ENCODE measurements around the gene DHRS7C.

DNA sequence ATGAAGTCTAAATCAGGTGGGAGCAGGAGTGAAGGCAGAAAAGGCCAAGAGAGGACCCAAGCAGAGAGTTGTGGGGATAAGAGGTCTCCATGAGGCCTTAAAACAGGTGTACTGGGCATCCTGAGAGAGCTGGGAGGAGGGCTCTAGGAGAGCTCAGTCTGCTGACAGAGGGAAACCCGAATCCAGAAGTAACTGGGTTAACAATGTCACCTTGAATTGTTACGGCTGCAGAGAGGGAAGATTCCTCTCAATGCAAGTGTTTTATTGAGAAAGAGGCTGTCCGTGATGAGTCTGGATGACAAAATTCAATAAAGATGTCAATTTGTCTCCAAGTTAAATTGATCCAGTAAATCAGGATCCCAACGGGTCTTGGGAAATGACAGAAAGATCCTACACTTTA is 8.3 kb downstream of the DHRS7C start:
- TF ChIP-seq, protein P1, sequence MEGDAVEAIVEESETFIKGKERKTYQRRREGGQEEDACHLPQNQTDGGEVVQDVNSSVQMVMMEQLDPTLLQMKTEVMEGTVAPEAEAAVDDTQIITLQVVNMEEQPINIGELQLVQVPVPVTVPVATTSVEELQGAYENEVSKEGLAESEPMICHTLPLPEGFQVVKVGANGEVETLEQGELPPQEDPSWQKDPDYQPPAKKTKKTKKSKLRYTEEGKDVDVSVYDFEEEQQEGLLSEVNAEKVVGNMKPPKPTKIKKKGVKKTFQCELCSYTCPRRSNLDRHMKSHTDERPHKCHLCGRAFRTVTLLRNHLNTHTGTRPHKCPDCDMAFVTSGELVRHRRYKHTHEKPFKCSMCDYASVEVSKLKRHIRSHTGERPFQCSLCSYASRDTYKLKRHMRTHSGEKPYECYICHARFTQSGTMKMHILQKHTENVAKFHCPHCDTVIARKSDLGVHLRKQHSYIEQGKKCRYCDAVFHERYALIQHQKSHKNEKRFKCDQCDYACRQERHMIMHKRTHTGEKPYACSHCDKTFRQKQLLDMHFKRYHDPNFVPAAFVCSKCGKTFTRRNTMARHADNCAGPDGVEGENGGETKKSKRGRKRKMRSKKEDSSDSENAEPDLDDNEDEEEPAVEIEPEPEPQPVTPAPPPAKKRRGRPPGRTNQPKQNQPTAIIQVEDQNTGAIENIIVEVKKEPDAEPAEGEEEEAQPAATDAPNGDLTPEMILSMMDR (IDR thresholded peaks at IDR 0.05): no peak
- TF ChIP-seq POLR2A (IDR thresholded peaks at IDR 0.05): no peak

Data from prostate gland (tissue), 2 donors.